Epithelial cell of proximal tubule (primary cell): ENCODE measurements around the gene SH2D3C. TPM values are rescaled to one million over a fixed set of nuclear protein-coding genes. Genes with fewer than 3 reads are reported as not detected.

ENCODE experiments used
- DNase-seq: peaks from one replicate; pipeline ENCODE4 v3.0.0-alpha.2; 2011; ENCODE audit warnings: low read depth
- H3K4me3 ChIP-seq: 2 replicates; pipeline ENCODE4 v1.5.1; 2011; ENCODE audit warnings: low read depth, mild to moderate bottlenecking, low read length
- CTCF ChIP-seq: conservative IDR thresholded peaks from 2 replicates; pipeline ENCODE4 v1.5.1; 2012; ENCODE audit warnings: low read depth, mild to moderate bottlenecking, low read length
- total RNA-seq: library from RNA; depleted of rRNA; stranded (reverse); fragments of >200 nt; gene quantifications from 2 replicates; pipeline ENCODE4 v1.2.3, GENCODE V29; 2015

SH2D3C gene
- total RNA-seq, 1 donor from 2014 or later = not detected

GRCh38 chr9:127730262-127730661 lies 48.2 kb downstream of the SH2D3C start:
- TF ChIP-seq CTCF = no peak
- DNase-seq = no peak
- no peak overlapping the region for H3K4me3 ChIP-seq

- no peak overlapping the region for H3K4me3 ChIP-seq
- no peak for TF ChIP-seq CTCF
- DNase-seq = no peak
These were observed 48.8 kb downstream of the SH2D3C start for GRCh38 chr9:127729522-127730256.

- no peak overlapping the region for H3K4me3 ChIP-seq
- DNase-seq = no peak
- TF ChIP-seq CTCF = no peak
These were observed 49.7 kb downstream of the SH2D3C start for GRCh38 chr9:127728808-127729207.

GRCh38 chr9:127726871-127727270 lies 51.6 kb downstream of the SH2D3C start:
- TF ChIP-seq CTCF = no peak
- DNase-seq = no peak
- no peak overlapping the region for H3K4me3 ChIP-seq

GRCh38 chr9:127724012-127724411 lies 54.5 kb downstream of the SH2D3C start:
- no peak overlapping the region for H3K4me3 ChIP-seq
- no peak for DNase-seq
- no peak for TF ChIP-seq CTCF

- H3K4me3 ChIP-seq = no peak overlapping the region
- TF ChIP-seq CTCF = no peak
- no peak for DNase-seq
These were observed 55.0 kb downstream of the SH2D3C start for GRCh38 chr9:127723444-127723843.

GRCh38 chr9:127723013-127723412 lies 55.5 kb downstream of the SH2D3C start:
- DNase-seq = no peak
- TF ChIP-seq CTCF = no peak
- no peak overlapping the region for H3K4me3 ChIP-seq
